HepG2 (cell line): ENCODE measurements around the gene NAA38. TPM values are rescaled to one million over a fixed set of nuclear protein-coding genes. Genes with fewer than 3 reads are reported as not detected.

Experiments used
- BORCS8-MEF2B ChIP-seq: sonication (generic); formaldehyde crosslinking; IDR thresholded peaks from 2 replicates; pipeline ENCODE4 v1.8.0; 2022; ENCODE audit warnings: mild to moderate bottlenecking, missing genetic modification reagents
- FOXK1 ChIP-seq: sonication (generic); formaldehyde crosslinking; IDR thresholded peaks from 2 replicates; pipeline ENCODE4 v1.4.0; 2020; ENCODE audit warnings: low read depth, missing genetic modification reagents, borderline replicate concordance
- HDAC2 ChIP-seq: sonication (generic); formaldehyde crosslinking; IDR thresholded peaks from 2 replicates; pipeline ENCODE4 v1.4.0; 2020; ENCODE audit warnings: missing genetic modification reagents
- MTA3 ChIP-seq: sonication (generic); formaldehyde crosslinking; IDR thresholded peaks from 2 replicates; pipeline ENCODE4 v1.4.0; 2020; ENCODE audit warnings: missing genetic modification reagents
- PRPF4 ChIP-seq: fragments of 200-400 bp; formaldehyde crosslinking; IDR thresholded peaks from 2 replicates; pipeline ENCODE4 v1.6.1; 2016; ENCODE audit warnings: low read length, low read depth; ENCODE audit not compliant: poor library complexity, severe bottlenecking
- RBM22 ChIP-seq: fragments of 200-400 bp; formaldehyde crosslinking; optimal IDR thresholded peaks from 2 replicates; pipeline ENCODE3; 2017; ENCODE audit warnings: mild to moderate bottlenecking, low read length, moderate library complexity
- SAP130 ChIP-seq: IDR thresholded peaks from 2 replicates; pipeline ENCODE4 v1.6.1; 2016; ENCODE audit warnings: low read depth
- SRF ChIP-seq: IDR thresholded peaks from 2 replicates; pipeline ENCODE4 v1.6.1; 2011; ENCODE audit warnings: mild to moderate bottlenecking, low read depth, low read length, moderate library complexity
- ZNF496 ChIP-seq: sonication (generic); formaldehyde crosslinking; IDR thresholded peaks from 2 replicates; pipeline ENCODE4 v1.8.1; 2023; ENCODE audit warnings: mild to moderate bottlenecking, moderate library complexity, missing genetic modification reagents; ENCODE audit not compliant: insufficient replicate concordance
- polyA plus RNA-seq, 8 experiments: library from polyadenylated mRNA; depleted of rRNA in 3 of 8; stranded (reverse) in 7 of 8; unstranded in 1 of 8; fragments of >200 nt; fragmentation: Illumina TruSeq in 4 of 8; extraction: Trizol in 4 of 8; gene quantifications; 2 replicates each; pipeline versions ENCODE4 v1.2.1 to v1.2.3, GENCODE V29; 2011 to 2016; ENCODE audit warnings: low read depth in 4 of 8, missing spikeins in 1 of 8, mixed read lengths in 1 of 8; ENCODE audit not compliant: insufficient read depth in 1 of 8
- total RNA-seq, 5 experiments: library from RNA; depleted of rRNA; stranded (reverse); fragments of >200 nt; fragmentation: Illumina TruSeq; extraction: Trizol; gene quantifications; 2 replicates each; pipeline ENCODE4 v1.2.3, GENCODE V29; 2016; ENCODE audit warnings: low read depth in 1 of 5
- TF ChIP-seq, protein P1 (sequence below): sonication (generic); formaldehyde crosslinking; IDR thresholded peaks from 2 replicates; pipeline ENCODE4 v1.4.0; 2020; ENCODE audit warnings: low read depth, mild to moderate bottlenecking, missing genetic modification reagents
- TF ChIP-seq, protein P2 (sequence below): sonication (generic); formaldehyde crosslinking; IDR thresholded peaks from one replicate; pipeline ENCODE4 v1.5.1; 2020; ENCODE audit warnings: mild to moderate bottlenecking, missing genetic modification reagents; ENCODE audit errors: not compliant biosample characterization
- TF ChIP-seq, protein P3 (sequence below): sonication (generic); formaldehyde crosslinking; IDR thresholded peaks from 2 replicates; pipeline ENCODE4 v1.4.0; 2020; ENCODE audit warnings: missing genetic modification reagents, borderline replicate concordance
- TF ChIP-seq, protein P4 (sequence below): sonication (generic); formaldehyde crosslinking; IDR thresholded peaks from 2 replicates; pipeline ENCODE4 v1.8.1; 2023; ENCODE audit warnings: mild to moderate bottlenecking, moderate library complexity, missing genetic modification reagents

NAA38 gene
- total and polyA plus RNA-seq, 2 of the 13 experiments (the other 11 are each of a cell fraction or from before 2014, with no cell fraction given), result 46.9 to 91.6 TPM

DNA sequence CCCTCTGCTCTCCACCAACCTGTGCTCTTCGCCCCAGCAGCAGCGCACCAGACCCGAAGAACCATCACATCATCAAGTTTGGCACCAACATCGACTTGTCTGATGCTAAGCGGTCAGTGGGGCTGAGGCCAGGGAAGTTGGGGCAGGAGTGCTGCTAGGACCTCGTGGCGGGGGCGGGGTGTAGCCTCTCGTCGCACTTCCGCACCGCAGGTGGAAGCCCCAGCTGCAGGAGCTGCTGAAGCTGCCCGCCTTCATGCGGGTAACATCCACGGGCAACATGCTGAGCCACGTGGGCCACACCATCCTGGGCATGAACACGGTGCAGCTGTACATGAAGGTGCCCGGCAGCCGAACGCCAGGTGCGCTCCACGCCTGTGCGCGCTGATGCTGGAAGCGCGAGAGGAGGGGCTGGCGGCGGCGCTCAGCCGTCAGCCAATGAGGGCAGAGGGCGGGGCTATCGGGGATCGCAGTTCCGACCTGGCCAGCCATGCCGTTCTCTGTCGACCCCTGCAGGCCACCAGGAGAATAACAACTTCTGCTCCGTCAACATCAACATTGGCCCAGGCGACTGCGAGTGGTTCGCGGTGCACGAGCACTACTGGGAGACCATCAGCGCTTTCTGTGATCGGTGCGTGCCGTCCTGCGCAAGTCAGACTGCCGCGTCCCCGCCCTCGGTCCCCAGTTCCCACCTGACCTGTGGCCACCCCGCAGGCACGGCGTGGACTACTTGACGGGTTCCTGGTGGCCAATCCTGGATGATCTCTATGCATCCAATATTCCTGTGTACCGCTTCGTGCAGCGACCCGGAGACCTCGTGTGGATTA is 5.7 kb downstream of the NAA38 start (continued):
- TF ChIP-seq, protein P1, sequence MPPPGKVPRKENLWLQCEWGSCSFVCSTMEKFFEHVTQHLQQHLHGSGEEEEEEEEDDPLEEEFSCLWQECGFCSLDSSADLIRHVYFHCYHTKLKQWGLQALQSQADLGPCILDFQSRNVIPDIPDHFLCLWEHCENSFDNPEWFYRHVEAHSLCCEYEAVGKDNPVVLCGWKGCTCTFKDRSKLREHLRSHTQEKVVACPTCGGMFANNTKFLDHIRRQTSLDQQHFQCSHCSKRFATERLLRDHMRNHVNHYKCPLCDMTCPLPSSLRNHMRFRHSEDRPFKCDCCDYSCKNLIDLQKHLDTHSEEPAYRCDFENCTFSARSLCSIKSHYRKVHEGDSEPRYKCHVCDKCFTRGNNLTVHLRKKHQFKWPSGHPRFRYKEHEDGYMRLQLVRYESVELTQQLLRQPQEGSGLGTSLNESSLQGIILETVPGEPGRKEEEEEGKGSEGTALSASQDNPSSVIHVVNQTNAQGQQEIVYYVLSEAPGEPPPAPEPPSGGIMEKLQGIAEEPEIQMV (CRISPR knock-in tag), result no peak
- TF ChIP-seq, protein P2, sequence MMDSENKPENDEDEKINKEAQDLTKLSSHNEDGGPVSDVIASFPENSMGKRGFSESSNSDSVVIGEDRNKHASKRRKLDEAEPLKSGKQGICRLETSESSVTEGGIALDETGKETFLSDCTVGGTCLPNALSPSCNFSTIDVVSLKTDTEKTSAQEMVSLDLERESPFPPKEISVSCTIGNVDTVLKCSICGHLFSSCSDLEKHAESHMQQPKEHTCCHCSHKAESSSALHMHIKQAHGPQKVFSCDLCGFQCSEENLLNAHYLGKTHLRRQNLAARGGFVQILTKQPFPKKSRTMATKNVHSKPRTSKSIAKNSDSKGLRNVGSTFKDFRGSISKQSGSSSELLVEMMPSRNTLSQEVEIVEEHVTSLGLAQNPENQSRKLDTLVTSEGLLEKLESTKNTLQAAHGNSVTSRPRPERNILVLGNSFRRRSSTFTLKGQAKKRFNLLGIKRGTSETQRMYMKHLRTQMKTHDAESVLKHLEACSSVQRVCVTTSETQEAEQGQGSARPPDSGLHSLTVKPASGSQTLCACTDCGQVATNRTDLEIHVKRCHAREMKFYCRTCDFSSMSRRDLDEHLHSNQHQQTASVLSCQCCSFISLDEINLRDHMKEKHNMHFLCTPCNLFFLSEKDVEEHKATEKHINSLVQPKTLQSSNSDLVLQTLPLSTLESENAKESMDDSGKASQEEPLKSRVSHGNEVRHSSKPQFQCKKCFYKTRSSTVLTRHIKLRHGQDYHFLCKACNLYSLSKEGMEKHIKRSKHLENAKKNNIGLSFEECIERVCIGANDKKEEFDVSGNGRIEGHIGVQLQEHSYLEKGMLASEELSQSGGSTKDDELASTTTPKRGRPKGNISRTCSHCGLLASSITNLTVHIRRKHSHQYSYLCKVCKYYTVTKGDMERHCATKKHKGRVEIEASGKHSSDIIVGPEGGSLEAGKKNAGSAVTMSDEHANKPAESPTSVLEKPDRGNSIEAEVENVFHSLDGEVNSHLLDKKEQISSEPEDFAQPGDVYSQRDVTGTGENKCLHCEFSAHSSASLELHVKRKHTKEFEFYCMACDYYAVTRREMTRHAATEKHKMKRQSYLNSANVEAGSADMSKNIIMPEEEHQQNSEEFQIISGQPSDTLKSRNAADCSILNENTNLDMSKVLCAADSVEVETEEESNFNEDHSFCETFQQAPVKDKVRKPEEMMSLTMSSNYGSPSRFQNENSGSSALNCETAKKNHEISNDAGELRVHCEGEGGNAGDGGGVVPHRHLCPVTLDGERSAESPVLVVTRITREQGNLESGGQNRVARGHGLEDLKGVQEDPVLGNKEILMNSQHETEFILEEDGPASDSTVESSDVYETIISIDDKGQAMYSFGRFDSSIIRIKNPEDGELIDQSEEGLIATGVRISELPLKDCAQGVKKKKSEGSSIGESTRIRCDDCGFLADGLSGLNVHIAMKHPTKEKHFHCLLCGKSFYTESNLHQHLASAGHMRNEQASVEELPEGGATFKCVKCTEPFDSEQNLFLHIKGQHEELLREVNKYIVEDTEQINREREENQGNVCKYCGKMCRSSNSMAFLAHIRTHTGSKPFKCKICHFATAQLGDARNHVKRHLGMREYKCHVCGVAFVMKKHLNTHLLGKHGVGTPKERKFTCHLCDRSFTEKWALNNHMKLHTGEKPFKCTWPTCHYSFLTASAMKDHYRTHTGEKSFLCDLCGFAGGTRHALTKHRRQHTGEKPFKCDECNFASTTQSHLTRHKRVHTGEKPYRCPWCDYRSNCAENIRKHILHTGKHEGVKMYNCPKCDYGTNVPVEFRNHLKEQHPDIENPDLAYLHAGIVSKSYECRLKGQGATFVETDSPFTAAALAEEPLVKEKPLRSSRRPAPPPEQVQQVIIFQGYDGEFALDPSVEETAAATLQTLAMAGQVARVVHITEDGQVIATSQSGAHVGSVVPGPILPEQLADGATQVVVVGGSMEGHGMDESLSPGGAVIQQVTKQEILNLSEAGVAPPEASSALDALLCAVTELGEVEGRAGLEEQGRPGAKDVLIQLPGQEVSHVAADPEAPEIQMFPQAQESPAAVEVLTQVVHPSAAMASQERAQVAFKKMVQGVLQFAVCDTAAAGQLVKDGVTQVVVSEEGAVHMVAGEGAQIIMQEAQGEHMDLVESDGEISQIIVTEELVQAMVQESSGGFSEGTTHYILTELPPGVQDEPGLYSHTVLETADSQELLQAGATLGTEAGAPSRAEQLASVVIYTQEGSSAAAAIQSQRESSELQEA (CRISPR knock-in tag), result peak; percentile 54
- TF ChIP-seq ZNF496 (CRISPR knock-in tag) (no peak), FOXK1 (CRISPR knock-in tag) (peak; percentile 64; the same call in 1 of the 2 replicates), SAP130 (CRISPR knock-in tag) (peak; percentile 67), RBM22 (peak; percentile 45), PRPF4 (no peak), HDAC2 (CRISPR knock-in tag) (no peak), MTA3 (CRISPR knock-in tag) (no peak), BORCS8-MEF2B (peak; percentile 82), SRF (peak; percentile 11; the same call in 1 of the 2 replicates)
- TF ChIP-seq, protein P3, sequence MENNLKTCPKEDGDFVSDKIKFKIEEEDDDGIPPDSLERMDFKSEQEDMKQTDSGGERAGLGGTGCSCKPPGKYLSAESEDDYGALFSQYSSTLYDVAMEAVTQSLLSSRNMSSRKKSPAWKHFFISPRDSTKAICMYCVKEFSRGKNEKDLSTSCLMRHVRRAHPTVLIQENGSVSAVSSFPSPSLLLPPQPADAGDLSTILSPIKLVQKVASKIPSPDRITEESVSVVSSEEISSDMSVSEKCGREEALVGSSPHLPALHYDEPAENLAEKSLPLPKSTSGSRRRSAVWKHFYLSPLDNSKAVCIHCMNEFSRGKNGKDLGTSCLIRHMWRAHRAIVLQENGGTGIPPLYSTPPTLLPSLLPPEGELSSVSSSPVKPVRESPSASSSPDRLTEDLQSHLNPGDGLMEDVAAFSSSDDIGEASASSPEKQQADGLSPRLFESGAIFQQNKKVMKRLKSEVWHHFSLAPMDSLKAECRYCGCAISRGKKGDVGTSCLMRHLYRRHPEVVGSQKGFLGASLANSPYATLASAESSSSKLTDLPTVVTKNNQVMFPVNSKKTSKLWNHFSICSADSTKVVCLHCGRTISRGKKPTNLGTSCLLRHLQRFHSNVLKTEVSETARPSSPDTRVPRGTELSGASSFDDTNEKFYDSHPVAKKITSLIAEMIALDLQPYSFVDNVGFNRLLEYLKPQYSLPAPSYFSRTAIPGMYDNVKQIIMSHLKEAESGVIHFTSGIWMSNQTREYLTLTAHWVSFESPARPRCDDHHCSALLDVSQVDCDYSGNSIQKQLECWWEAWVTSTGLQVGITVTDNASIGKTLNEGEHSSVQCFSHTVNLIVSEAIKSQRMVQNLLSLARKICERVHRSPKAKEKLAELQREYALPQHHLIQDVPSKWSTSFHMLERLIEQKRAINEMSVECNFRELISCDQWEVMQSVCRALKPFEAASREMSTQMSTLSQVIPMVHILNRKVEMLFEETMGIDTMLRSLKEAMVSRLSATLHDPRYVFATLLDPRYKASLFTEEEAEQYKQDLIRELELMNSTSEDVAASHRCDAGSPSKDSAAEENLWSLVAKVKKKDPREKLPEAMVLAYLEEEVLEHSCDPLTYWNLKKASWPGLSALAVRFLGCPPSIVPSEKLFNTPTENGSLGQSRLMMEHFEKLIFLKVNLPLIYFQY (CRISPR knock-in tag), result no peak
- TF ChIP-seq, protein P4, sequence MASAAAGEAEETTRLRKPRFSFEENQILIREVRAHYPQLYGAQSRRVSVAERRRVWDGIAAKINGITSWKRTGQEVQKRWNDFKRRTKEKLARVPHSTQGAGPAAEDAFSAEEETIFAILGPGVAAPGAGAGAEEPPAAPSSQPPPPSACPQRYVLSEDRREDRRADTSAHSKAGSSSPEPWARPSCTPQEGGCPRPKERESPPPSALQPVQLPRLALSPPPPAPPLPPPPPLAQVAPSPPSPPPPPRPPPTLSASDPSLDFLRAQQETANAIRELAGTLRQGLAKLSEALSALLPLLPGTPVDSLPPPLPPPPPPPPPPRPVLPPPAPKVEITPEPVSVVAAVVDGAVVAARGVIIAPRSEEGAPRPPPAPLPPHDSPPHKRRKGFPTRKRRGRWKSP (CRISPR knock-in tag), result no peak
